Stimulated activated CD4-positive, alpha-beta T cell treated with anti-CD3 and anti-CD28 coated beads, TNF-alpha, amount 100 ng/mL, for 48 hours (primary cell): ENCODE results near the gene PITPNC1.
A peak's percentile ranks its signal among the peaks of the same experiment; 100 is the strongest.
"Not testable (repeated sequence)": the region's sequence is repeated elsewhere in the genome, so short reads cannot be mapped to it uniquely, and the experiment has no call there.

Experiments used
- DNase-seq, 3 donors: peaks; one replicate each; pipeline ENCODE4 v3.0.0-alpha.2; 2020; ENCODE audit warnings: low read depth in 3 of 3

PITPNC1 gene

DNA sequence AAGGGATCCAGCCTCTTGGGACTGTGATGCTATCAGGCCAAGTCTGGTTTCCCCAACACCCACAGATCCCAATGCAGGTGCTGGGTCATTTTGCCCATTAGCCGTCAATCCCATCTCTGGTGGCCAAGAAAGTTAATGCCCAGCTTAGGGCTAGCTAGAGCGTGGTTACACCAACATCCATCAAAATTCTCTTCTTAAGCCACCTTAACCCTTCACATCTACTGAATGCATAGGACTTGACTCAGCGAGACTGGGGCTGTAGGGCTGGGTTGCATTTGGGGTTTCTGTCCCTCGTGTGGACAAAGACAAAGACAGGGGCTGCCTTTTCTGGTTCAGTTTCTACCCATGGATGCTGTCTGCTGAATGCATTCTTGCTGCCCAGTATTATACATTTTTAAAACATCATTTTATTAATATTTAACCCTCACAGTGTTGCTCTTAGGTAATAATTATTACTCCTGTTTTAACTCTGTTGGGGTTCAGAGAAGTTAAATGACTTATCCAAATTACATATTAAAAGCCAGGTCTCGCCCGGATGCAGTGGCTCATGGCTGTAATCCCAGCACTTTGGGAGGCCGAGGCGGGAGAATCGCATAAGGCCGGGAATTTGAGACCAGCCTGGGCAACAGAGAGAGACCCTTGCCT, 199.5 kb downstream of the PITPNC1 start:
- DNase-seq, result no peak

DNA sequence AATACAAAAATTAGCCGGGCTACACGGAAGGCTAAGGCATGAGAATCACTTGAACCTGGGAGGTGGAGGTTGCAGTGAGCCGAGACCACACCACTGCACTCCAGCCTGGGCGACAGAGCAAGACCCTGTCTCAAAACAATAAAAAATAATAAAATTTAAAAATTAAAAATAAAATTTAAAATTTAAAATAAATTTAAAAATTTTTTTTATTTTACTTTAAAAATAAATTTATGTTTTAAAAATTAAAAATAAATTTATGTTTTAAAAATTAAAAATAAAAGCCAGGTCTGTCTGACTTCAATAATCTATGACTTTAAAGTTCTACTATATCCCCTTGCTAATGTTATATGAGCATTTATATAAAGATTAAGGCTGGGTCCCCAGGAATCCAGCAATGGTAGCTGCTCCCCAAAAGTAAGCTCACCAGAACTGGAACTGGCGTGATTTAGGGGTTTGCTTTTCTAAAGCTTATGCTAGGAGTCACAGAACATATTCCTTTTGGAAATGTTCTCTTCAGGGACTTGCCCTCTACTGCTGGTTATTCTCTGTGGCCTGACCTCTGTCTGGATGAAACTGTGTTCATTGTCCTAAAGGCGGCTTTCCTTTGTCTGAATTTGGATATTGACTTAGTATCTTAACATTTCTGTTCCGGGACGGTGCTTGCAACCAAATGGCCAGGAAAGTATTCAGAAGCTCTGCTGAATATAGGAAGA, 200.5 kb downstream of the PITPNC1 start:
- no peak for DNase-seq

DNA sequence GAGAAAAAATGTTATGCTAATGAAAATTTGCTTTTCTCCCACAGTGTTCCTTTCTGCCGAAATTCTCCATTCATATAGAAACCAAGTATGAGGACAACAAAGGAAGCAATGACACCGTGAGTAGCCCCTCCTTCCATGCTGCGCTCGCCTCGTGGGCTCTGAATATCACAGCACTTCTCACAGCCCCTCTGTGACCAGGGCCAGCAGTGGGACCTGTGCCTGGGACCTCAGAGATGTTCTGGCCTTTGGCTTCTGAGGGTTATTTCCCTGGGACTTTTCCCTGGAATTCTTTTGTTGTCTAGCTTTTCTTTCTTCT, 201.0 kb downstream of the PITPNC1 start:
- DNase-seq, result no peak

DNA sequence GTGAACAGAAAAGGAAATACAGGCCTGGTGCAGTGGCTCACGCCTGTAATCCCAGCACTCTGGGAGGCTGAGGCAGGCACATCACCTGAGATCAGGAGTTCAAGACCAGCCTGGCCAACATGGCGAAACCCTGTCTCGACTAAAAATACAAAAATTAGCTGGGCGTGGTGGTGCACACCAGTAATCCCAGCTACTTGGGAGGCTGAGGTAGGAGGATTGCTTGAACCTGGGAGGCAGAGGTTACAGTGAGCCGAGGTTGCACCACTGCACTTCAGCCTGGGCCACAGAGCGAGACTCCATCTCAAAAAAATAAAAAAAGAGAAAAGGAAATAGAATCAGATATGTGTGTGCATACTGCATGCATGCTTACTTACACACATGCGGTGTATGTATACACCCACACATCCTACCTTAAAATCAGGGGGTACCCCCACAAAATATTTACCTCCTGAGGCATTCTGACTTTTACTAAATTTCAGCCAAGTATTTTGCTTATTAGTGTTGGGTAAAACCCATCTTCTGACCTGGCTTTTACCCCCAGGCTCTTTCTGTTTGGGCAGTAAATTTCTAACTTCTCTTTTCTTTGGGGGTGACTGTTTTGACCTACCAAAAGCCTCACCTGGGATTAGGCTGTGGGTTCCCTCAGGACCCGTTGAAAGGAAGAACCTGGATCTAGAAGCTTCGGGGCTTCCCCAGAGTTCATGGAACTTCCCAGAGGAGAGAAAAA, 201.8 kb downstream of the PITPNC1 start:
- DNase-seq, result not testable (repeated sequence)

DNA sequence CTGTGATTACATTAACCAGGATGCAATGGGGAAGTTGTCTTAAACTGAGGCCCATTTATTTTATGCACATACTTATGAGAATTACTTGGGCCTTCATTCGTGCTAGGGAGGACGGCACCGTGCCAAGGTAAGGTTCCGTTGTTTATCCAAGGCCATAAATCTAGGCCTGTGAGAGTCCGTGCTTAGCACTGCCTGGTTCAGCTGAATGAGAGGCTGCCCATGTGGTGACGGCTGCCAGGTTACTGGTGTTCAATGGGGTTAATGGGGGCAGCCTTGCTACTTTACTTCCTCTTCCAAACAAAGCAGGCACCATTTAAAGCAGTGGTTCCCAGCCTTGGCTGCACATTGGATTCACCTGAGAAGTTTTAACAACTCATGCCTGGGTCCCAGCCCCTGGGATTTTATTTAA, 205.6 kb downstream of the PITPNC1 start:
- DNase-seq, result no peak

DNA sequence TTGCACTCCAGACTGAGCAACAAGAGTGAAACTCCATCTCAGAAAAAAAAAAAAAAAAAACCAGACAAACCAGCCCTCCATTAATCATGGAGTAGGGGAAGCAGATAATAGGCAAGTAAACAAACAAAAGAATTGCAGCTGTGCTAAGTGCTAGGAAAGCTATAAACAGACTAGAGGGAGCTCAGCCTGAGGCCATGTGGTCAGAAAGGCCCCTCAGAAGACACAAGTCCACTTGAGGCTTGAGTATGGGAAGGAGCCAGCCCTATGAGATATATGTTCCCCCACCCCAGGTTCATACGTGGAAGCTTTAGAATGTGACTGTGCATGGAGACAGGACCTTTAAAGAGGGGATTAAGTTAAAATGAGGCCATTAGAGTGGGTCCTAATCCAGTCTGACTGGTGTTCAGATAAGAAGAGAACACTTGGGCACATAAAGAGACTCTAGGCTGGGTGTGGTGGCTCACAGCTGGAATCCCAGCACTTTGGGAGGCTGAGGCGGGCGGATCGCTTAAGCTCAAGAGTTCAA, 208.1 kb downstream of the PITPNC1 start:
- no peak for DNase-seq

DNA sequence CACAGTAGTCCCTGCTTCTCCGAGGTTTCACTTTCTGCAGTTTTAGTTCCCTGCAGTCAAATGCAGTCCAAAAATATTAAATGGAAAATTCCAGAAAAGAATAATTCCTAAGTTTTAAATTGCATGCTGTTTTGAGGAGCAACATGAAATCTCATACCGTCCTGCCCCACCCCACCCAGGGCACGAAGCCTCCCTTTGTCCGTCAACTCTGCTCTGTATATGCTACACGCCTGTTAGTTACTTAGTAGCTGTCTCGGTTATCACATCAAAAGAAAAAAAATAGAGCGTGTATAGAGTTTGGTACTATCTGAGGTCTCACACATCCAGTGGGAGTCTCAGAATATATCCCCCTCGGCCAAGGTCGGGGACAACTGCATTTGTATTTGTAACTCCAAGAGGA, 211.2 kb downstream of the PITPNC1 start:
- DNase-seq, result no peak

DNA sequence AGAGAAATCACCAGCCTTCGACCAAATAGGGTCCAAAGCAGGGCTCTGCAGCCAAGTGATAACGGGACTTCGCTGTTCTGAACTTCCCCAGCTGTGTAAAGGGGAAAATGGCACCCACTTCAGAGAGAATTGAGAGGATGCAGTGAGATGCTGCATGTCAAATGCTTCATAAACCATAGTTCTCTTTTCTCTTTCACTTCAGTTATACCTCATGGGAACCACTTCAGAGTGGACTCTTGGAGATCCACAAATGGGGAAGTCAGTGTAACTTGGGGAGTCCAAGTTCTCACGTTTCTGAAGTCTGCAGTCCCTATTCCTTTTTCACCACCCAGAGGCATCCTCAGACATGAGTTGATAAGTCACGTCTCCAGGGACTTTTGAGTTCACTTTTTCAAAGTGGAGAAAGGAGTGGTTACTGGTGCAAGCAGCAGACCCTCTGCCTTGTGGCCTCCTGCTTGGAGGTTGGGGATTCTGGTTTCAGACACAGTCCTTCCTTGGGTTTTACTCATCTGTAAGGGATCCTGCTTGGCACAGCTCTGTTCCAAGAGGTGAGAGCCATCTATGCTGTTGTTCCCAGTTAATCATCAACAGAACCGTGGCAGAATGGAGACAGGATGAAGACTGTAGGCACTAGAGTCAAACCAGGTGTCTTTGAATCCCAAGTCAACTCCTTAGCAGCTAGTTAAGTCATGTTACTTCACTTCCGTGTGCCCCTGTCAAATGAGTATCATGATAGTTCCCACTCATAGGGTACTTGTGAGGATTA, 217.2 kb downstream of the PITPNC1 start:
- DNase-seq, result no peak

DNA sequence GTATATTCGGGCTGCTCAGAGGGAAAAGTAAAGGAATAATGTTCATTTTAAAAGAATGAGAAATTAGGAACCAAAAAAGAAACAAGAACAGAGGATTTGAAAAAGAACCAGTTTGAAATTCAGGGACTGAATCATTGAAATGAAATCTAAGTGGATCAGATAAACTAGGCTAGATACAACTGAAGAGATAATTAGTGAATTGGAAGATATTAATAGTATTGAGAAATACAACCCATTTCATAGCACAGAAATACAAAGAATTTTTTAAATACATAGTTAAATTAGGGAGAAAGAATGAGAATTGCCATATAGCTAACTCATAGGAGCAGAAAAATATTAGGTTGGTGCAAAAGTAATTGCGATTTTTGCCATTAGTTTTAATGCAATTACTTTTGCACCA, 223.3 kb downstream of the PITPNC1 start:
- DNase-seq, result no peak

DNA sequence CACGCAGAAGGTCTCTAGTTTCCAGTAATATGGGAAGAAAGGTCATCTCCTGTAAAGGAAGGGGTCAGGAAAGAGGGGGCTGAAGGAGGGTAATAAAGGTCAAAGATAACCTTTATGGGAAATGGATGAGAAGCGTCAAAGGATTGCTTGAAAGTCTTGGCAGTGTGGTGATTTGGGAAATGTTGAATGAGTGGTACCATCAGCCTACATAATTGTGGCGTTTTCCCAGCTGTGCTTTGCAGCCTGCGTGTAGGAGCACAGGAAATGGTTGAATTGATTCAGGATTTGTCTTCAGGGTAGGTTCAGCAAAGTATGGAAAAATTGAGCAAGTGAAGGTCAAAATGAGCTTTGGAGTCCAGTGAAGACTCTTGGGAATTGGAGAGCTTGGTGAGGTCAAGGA, 224.8 kb downstream of the PITPNC1 start:
- DNase-seq, result no peak

DNA sequence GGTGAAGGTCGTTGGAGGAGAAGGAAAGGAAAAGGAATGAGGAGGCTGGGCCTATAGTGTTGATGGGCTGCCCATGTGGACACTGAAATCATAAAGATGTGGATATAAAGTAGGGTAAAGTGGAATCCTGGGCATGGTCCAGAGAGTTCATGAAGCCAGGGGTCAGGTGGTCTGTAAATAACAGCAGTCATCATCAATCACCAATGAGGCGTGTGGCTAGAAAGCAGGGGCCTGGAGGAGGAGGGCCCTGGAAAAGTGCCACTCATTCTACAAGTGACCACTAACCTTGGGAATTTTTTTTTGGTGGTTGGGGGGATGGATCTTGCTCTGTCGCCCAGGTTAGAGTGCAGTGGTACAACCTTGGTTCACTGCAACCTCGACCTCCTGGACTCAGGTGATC, 225.4 kb downstream of the PITPNC1 start:
- no peak for DNase-seq

DNA sequence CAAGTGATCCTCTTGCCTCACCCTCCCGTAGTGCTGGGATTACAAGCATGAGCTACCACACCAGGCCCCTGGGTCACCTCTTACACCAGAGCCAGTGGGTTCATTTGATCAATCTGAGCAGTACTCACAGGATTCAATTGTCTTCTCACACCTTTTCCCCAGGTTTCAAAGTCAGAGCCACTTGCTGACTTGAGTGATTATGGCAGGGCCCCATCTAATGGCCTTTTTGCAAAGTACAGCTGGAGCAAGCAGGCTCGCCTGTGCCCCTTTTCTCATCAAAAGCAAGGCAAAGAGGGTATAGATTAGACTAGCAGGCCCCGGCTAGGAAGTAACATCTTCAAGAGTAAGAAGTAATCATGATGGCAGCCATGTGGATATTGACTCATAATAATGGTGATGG, 225.9 kb downstream of the PITPNC1 start:
- peak; percentile 11 to 16 (median 11) for DNase-seq

DNA sequence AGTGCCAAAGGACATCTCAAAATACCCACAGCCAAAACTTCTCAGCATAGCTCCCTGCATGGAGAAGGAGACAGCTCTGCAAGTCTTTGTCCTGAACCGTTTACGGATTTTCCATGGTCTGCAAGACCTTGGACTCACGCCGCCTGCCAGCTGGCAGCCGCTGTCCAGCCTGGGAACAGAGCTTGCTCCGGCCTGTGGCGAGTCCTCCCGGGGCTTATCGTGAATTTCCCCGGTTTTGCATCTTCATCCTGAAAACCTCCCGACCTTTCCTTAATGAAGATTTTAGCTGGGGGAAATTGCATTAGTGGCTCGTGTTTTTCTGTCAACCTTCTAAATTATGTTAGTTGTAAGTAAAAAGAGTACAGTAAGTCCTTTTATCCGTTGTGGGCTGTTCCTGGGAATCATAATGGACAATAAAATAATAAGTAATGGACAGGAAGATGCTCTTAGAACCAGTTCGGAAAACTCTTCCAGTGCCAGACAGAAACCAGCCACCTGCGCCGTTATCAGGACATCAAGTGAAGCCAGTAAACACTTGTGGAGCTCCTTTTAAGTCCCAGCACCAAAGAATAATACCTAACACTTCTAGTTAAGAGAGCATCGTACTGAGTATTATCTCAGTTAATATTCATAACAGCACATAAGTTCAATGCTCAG, 228.3 kb downstream of the PITPNC1 start:
- DNase-seq, result no peak

DNA sequence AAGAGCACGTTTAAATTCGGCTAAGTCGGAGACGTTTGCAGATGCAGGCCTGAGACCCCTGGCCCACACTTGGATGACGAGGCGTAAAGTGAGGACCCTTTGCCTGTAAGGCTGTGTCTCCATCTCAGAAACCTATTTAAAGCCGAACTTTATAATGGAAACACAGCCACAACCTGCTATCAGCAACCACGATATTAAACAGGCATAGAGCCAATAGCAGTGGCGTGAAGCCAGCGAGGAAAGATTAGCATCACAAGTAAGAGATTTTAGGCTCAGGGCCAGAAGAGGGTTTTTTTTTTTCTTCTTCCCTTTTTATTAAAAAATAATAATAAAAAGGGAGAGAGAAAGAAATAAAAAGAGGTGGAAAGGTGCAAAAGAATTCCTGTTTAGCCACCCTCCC, 229.4 kb downstream of the PITPNC1 start:
- DNase-seq, result no peak

DNA sequence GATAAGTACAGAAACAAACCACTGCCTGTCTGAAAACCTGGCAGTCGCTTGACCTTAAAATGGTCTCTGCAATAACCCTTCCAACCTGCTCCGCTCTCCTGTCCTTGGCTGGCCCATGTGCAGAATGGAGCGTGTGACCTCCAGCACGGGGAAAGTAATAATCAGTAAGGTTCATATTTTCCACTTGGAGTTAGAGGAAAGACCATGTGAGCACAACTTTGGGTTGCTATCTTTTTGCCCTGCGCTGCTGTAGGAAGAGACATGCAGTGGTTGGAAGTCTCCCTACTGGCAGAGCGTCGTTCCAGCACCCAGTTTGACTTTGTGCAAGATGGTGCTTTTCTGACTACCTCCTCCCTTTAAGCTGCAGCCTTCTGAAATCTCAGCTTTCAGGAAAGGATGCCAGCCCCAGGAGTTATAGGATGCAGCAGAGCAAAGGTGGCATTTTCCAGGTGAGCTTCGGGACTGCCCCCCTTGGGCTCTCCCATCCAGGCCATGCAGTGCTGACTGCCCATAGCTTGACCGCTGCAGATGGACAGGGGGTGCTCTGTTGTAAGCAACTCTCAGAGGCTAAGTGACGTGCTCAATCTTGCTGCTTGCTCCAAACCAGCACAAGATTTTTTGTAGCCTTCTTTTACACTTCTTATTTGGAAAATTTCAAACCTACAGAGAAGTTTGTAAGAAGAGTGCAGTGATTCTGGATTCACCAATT, 230.0 kb downstream of the PITPNC1 start:
- DNase-seq, result no peak

DNA sequence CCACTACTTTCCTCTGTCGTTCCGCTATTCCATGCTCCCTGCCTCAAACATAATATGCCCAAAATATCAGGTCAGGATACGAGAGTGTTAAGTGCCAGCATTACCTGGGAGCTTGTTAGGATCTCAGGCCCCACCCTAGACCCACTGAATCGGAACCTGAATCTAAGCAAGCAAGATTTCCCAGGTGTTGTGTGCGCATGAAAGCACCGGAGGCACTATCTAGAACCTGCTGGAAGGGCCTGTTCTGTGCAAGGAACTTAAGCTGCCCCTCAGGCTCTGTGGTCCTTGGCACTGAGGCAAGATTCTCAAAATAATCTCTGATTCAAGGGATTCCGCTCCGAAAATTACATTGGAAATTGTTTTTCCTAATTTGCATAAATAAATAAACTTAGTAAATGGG, 233.0 kb downstream of the PITPNC1 start:
- DNase-seq, result no peak

DNA sequence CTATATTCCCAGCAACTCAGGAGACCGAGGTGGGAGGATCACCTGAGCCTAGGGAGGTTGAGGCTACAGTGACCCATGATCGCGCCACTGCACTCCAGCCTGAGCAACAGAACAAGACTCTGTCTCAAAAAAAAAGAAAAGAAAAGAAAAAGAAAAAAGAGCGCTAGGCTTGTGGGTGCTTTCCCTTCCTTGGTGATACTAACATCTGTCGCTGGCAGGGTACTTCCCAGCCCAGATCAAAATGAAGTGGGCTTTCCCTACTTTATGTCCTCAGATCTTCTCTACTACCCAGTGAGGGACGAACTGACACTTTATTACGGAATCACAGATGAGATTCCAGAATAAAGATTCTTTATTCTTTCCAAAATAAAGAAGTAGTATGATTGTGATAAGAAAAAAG, 236.9 kb downstream of the PITPNC1 start:
- no peak for DNase-seq

DNA sequence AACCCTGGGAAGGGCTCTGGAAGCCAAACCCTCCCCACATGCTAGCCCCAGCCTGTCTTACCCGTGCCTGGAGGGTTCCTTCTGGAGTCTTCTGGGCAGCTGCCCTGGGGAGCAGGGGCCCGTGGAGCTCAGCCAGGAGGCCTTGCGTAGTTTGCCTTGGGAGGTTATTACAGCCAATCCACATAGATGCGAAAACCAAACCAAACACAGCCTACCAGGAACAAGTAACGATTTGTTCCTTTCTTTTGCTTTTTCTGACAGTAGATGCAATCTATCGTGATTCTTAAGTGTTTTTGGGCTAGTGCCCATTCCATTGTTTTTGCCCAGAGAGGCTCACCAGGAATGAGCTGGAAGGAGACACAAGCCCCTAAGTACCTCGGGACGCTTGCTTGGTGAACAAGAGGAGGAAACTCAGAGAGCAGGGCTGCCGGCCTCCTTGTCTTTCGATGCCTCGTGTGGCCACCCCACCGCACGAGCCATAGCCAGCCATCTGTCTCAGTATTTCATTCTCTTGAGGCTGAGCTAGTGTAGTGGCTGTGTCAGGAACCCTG, 238.0 kb downstream of the PITPNC1 start:
- no peak for DNase-seq

DNA sequence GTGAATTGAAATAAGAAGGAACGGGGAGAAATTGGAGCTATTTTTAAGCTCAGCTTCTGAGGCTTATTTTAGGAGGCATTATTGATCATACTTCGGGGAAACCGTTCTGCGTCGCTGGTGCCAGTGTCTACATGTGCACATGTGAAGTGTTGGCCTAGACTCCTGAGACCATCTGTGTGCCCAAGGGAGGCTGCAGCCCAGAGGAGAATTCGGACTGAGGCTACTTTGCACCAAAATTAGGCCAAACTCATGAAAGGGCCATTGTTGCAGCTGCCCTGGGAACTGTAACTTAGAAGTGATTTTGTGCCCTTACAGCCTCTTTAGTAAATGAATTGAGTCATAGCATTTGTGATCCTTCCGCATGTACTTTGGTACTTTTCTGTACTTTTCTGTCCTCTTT, 238.7 kb downstream of the PITPNC1 start:
- DNase-seq, result no peak

DNA sequence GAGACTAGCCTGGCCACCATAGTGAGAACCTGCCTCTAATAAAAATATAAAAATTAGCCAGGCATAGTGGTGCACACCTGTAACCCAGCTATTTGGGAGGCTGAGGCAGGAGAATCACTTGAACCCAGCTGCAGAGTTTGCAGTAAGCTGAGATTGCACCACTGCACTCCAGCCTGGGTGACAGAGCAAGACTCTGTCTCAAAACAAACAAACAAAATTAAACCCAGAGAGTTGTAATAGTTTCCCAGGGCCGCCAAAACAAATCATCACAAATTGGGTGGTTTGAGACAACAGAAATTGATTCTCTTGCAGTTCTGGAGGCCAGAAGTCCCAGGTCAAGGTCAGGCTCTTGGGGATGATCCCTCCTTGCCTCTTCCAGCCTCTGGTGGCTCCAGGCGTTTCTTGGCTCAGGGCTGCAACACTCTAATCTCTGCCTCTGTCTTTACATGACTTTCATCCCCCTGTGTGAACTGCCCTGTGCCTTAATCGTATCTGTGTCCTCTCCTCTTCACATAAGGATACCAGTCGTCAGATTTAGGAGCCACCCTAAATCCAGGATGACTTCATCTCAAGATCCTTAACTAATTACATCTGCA, 240.3 kb downstream of the PITPNC1 start:
- DNase-seq, result no peak
